Activated naive CD4-positive, alpha-beta T cell treated with anti-CD3 and anti-CD28 coated beads, Interleukin-2, amount 10 ng/mL, durations not matched to agents 7 days and 5 days (primary cell): ENCODE results near the gene RSAD2.
A peak's percentile ranks its signal among the peaks of the same experiment; 100 is the strongest.
"Not testable (repeated sequence)": the region's sequence is repeated elsewhere in the genome, so short reads cannot be mapped to it uniquely, and the experiment has no call there.

Experiments used
- CTCF ChIA-PET: fragments of 350-600 bp; sonication (Branson Sonifier 250); formaldehyde crosslinking; loops from one replicate; lab custom pipeline; 2021; ENCODE audit warnings: antibody characterized with exemption; lab: Charles Lee
- DNase-seq: peaks from one replicate; pipeline ENCODE4 v3.0.0-alpha.2; 2020
- H3K27ac Mint-ChIP-seq: one replicate; pipeline ENCODE4 v1.8.0; 2021; ENCODE audit warnings: mild to moderate bottlenecking, moderate library complexity, mixed read lengths
- H3K27me3 Mint-ChIP-seq: one replicate; pipeline ENCODE4 v1.8.0; 2021; ENCODE audit warnings: mild to moderate bottlenecking, mixed read lengths
- H3K36me3 Mint-ChIP-seq: one replicate; pipeline ENCODE4 v1.8.0; 2021; ENCODE audit warnings: mixed read lengths
- H3K4me1 Mint-ChIP-seq: one replicate; pipeline ENCODE4 v1.8.0; 2021; ENCODE audit warnings: mixed read lengths
- H3K4me3 Mint-ChIP-seq: one replicate; pipeline ENCODE4 v1.8.0; 2021; ENCODE audit warnings: mild to moderate bottlenecking, moderate library complexity, mixed read lengths
- H3K9me3 Mint-ChIP-seq: one replicate; pipeline ENCODE4 v1.8.0; 2021; ENCODE audit warnings: mixed read lengths

RSAD2 gene

DNA sequence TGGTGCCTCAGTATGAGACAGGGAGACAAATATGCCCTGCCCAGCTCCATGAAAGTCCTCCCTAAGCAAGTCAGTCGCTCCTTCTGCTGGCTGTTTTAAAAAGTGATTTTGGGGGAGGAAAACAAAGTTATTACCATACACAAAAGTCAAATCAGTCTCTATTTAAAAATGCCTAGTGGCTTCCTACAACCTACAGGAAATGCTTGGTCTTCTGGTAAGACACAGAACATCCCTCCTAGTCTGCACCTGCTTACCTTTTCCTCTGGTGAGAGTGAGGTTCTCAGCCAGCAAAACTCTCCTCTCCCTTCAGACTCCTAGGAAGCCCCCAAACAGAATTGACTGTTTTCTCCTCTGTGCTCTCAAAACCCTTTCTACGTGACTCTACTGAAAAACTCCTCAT is 25.4 kb upstream of the RSAD2 start:
- DNase-seq: no peak
- H3K27ac Mint-ChIP-seq: peak overlapping the region; percentile 43
- peaks cover 9% of the 10 kb centered on the region for H3K9me3 Mint-ChIP-seq
- peaks cover 47% of the 10 kb centered on the region for H3K4me1 Mint-ChIP-seq
- no peak overlapping the region for H3K4me3 Mint-ChIP-seq
- H3K27me3 Mint-ChIP-seq: no peaks in the 10 kb centered on the region
- CTCF ChIA-PET: no interaction called here
- peaks cover 81% of the 10 kb centered on the region for H3K36me3 Mint-ChIP-seq

DNA sequence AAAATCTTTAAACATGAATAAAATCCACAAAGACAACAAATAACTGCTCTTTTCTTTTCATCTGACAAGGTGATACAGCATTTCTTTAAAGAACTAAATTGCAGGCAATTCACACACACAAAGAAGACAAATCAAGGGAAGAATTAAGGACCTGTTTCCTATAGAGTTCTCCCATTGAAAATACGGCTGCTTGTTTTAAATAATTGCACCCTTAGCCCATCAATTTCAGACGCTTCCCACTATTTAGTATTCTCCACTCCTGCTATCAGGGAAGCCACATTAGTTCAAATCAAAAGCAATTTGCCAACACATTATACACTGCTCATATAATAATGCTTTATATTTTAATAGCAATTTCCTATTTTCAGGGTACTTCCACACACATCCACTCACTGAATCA is 23.2 kb upstream of the RSAD2 start:
- Mint-ChIP-seq H3K27me3 (no peaks in the 10 kb centered on the region), H3K9me3 (peaks cover 13% of the 10 kb centered on the region), H3K4me3 (no peak overlapping the region), H3K4me1 (peaks cover 48% of the 10 kb centered on the region), H3K27ac (no peak overlapping the region), H3K36me3 (peaks cover 81% of the 10 kb centered on the region)
- CTCF ChIA-PET: no interaction called here
- no peak for DNase-seq

DNA sequence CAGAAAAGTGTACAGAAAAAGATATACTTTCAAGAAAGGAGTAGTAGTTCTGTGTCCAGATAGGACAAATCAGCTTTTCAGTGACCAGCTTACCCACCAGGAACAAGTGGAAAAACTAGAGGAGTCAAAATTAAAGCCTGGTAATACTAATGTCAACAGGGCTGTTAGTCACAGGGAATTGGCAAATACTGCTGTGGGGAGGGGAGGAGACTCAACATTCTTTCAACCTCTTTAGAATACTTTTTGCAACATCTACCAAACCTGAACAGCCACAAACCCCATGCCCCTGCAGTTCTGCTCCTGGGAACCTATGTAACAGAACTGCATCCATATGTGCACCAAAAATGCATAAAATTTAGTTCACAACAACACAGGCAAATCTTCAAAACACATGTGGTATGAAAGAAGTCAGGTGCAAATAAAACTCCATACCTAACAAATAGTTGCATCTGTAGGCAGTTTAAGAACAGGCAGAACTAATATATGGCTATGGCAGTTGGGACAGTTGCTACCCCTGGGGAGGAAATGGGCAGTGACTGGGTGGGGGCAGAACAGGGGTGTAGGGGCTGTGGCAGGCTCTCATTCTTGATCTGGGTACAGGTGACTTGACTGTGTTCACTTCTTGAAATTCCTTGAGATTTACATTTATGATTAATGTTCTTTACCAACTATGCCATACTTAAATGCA is 21.6 kb upstream of the RSAD2 start:
- Mint-ChIP-seq H3K36me3 (peaks cover 83% of the 10 kb centered on the region), H3K27me3 (no peaks in the 10 kb centered on the region), H3K27ac (no peak overlapping the region), H3K9me3 (peaks cover 29% of the 10 kb centered on the region), H3K4me3 (no peak overlapping the region), H3K4me1 (peaks cover 46% of the 10 kb centered on the region)
- DNase-seq: no peak
- CTCF ChIA-PET: no interaction called here

- H3K4me1 Mint-ChIP-seq: peaks cover 48% of the 10 kb centered on the region
- CTCF ChIA-PET: no interaction called here
- no peak overlapping the region for H3K4me3 Mint-ChIP-seq
- no peak overlapping the region for H3K27ac Mint-ChIP-seq
- peaks cover 35% of the 10 kb centered on the region for H3K9me3 Mint-ChIP-seq
- no peaks in the 10 kb centered on the region for H3K27me3 Mint-ChIP-seq
- peaks cover 83% of the 10 kb centered on the region for H3K36me3 Mint-ChIP-seq
- no peak for DNase-seq
These were observed 21.0 kb upstream of the RSAD2 start for GRCh38 chr2:6856548-6856920.

- not testable (repeated sequence) for H3K27ac Mint-ChIP-seq, H3K4me3 Mint-ChIP-seq
- peaks cover 90% of the 10 kb centered on the region for H3K36me3 Mint-ChIP-seq
These were observed 19.0 kb upstream of the RSAD2 start for GRCh38 chr2:6858466-6859027.

DNA sequence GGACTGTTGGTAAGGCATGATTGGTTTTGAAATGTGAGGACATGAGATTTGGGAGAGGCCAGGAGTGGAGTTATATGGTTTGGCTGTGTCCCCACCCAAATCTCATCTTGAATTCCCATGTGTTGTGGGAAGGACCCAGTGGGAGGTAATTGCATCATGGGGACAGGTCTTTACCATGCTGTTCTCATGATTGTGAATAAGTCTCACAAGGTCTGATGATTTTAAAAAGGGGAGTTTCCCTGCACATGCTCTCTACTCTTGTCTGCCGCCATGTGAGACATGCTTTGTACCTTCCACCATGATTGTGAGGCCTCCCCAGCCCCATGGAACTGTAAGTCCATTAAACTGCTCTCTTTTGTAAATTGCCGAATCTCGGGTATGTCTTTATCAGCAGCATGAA is 17.3 kb upstream of the RSAD2 start:
- peaks cover 86% of the 10 kb centered on the region for H3K36me3 Mint-ChIP-seq
- no peak for DNase-seq
- no peaks in the 10 kb centered on the region for H3K27me3 Mint-ChIP-seq

More at GRCh38 chr2:6858466-6859027, 19.0 kb upstream of the RSAD2 start:
- Mint-ChIP-seq H3K9me3 (peaks cover 40% of the 10 kb centered on the region), H3K4me1 (peaks cover 52% of the 10 kb centered on the region)
- DNase-seq, H3K27me3 Mint-ChIP-seq, CTCF ChIA-PET: not testable (repeated sequence)

GRCh38 chr2:6863792-6864191 is 13.8 kb upstream of the RSAD2 start:
- H3K4me3 Mint-ChIP-seq: peak overlapping the region; percentile 72
- DNase-seq: no peak
- peaks cover 29% of the 10 kb centered on the region for H3K9me3 Mint-ChIP-seq
- H3K27ac Mint-ChIP-seq: no peak overlapping the region
- peaks cover 50% of the 10 kb centered on the region for H3K4me1 Mint-ChIP-seq
- CTCF ChIA-PET: interaction anchor here (0.5 to 7.2 kb wide), 4 partner anchors 15 to 46 kb away, joined by 3 to 116 read pairs (median 6); partner anchors contain the start of gene RSAD2
- H3K27me3 Mint-ChIP-seq: no peaks in the 10 kb centered on the region
- H3K36me3 Mint-ChIP-seq: peaks cover 59% of the 10 kb centered on the region

More for the DNA sequence above, 17.3 kb upstream of the RSAD2 start:
- CTCF ChIA-PET: interaction anchor here (1.1 to 2.2 kb wide), 2 partner anchors 10 to 35 kb away, joined by 3 to 5 read pairs; no protein-coding TSS in a partner anchor
- Mint-ChIP-seq H3K9me3 (peaks cover 40% of the 10 kb centered on the region), H3K27ac (no peak overlapping the region), H3K4me3 (no peak overlapping the region), H3K4me1 (peaks cover 60% of the 10 kb centered on the region)

GRCh38 chr2:6864231-6864754 is 13.3 kb upstream of the RSAD2 start:
- DNase-seq: no peak
- H3K4me1 Mint-ChIP-seq: peaks cover 48% of the 10 kb centered on the region
- H3K27me3 Mint-ChIP-seq: no peaks in the 10 kb centered on the region
- peaks cover 27% of the 10 kb centered on the region for H3K9me3 Mint-ChIP-seq
- peaks cover 58% of the 10 kb centered on the region for H3K36me3 Mint-ChIP-seq
- peak overlapping the region; percentile 87 for H3K27ac Mint-ChIP-seq
- peak overlapping the region; percentile 72 for H3K4me3 Mint-ChIP-seq
- CTCF ChIA-PET: interaction anchor here (0.5 to 7.2 kb wide), 7 partner anchors 14 to 52 kb away, joined by 3 to 116 read pairs (median 4); partner anchors contain the start of genes RNF144A and RSAD2

GRCh38 chr2:6864923-6865345 is 12.6 kb upstream of the RSAD2 start:
- Mint-ChIP-seq H3K27ac (peak overlapping the region; percentile 87), H3K9me3 (peaks cover 22% of the 10 kb centered on the region)
- CTCF ChIA-PET: interaction anchor here (0.8 to 7.2 kb wide), 8 partner anchors 13 to 91 kb away, joined by 3 to 116 read pairs (median 4); partner anchors contain the start of genes RNF144A and RSAD2

GRCh38 chr2:6865346-6866274 is 12.0 kb upstream of the RSAD2 start, which contains the start of gene CMPK2:
CMPK2 (minus strand) TSS chr2:6865907; CDS start chr2:6865696, 211 bp downstream.
- Mint-ChIP-seq H3K9me3 (peaks cover 15% of the 10 kb centered on the region), H3K4me3 (peak within 1 kb of the TSS; percentile 96), H3K27me3 (no peaks in the 10 kb centered on the region), H3K27ac (peak within 1 kb of the TSS; percentile 92), H3K4me1 (peaks cover 48% of the 10 kb centered on the region), H3K36me3 (peaks cover 48% of the 10 kb centered on the region)
- peak; percentile 95 for DNase-seq
- CTCF ChIA-PET: interaction anchor here (0.8 to 7.2 kb wide), 12 partner anchors 13 to 193 kb away, joined by 3 to 116 read pairs (median 5); partner anchors contain the start of genes RNF144A and RSAD2

More at GRCh38 chr2:6864923-6865345, 12.6 kb upstream of the RSAD2 start:
- Mint-ChIP-seq H3K36me3 (peaks cover 55% of the 10 kb centered on the region), H3K27me3 (no peaks in the 10 kb centered on the region), H3K4me3 (peak overlapping the region; percentile 72), H3K4me1 (peaks cover 48% of the 10 kb centered on the region)
- peak; percentile 43 for DNase-seq

GRCh38 chr2:6866275-6866671 is 11.3 kb upstream of the RSAD2 start:
- peak overlapping the region; percentile 92 for H3K27ac Mint-ChIP-seq
- H3K9me3 Mint-ChIP-seq: peaks cover 8% of the 10 kb centered on the region
- DNase-seq: peak; percentile 56
- peak overlapping the region; percentile 96 for H3K4me3 Mint-ChIP-seq
- H3K36me3 Mint-ChIP-seq: peaks cover 41% of the 10 kb centered on the region
- CTCF ChIA-PET: interaction anchor here (0.7 to 7.2 kb wide), 12 partner anchors 12 to 192 kb away, joined by 3 to 116 read pairs (median 4); partner anchors contain the start of genes RNF144A and RSAD2
- H3K4me1 Mint-ChIP-seq: peaks cover 49% of the 10 kb centered on the region
- H3K27me3 Mint-ChIP-seq: no peaks in the 10 kb centered on the region

DNA sequence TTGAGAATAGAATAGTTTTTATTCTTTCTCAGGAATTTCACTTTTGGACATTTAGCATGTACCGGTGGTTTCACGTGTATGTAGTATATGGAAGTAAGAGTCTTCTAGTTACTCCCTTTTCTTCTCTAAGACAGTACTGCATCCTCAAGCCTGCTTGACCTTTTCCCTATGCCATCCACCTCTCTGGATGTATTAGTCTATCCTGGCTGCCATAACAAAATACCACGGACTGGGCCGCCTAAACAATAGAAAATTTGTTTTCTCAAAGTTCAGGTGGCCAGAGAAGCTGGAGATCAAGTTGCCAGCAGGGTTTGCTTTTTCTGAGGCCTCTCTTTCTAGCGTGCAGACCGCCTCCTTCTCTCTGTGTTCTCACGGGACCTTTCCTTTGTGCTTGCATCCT is 10.6 kb upstream of the RSAD2 start:
- Mint-ChIP-seq H3K9me3 (peaks cover 1% of the 10 kb centered on the region), H3K27me3 (no peaks in the 10 kb centered on the region), H3K36me3 (peaks cover 34% of the 10 kb centered on the region), H3K27ac (peak overlapping the region; percentile 67), H3K4me1 (peaks cover 46% of the 10 kb centered on the region), H3K4me3 (peak overlapping the region; percentile 96)
- CTCF ChIA-PET: interaction anchor here (0.6 to 7.2 kb wide), 9 partner anchors 11 to 192 kb away, joined by 3 to 116 read pairs (median 4); partner anchors contain the start of gene RSAD2
- DNase-seq: no peak

DNA sequence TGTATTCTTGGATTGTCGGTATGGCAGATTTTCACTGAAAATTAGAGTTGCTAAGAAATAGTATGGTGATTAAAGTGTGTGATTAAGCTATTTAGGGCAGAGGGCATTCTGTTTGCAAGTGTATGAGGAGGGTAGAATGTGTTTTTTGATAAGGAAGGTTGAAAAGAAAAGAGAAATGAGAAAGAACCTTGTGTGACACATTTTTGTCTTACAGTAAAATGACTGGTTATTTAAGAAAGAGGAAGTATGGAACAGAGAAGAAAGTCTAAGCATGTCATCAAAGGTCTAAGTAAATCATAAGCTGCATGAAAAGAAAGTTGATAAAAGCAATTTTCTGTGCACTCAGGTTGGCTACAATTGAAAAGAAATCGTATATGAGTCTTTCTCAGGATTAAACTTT is 5.2 kb upstream of the RSAD2 start:
- DNase-seq: no peak
- no peak overlapping the region for H3K27ac Mint-ChIP-seq
- H3K9me3 Mint-ChIP-seq: peaks cover 4% of the 10 kb centered on the region
- H3K27me3 Mint-ChIP-seq: no peaks in the 10 kb centered on the region
- no peak overlapping the region for H3K4me3 Mint-ChIP-seq
- CTCF ChIA-PET: interaction anchor here (0.6 to 1.4 kb wide), 2 partner anchors 172 to 693 kb away, joined by 3 to 4 read pairs; no protein-coding TSS in a partner anchor
- H3K4me1 Mint-ChIP-seq: peaks cover 45% of the 10 kb centered on the region
- peaks cover 16% of the 10 kb centered on the region for H3K36me3 Mint-ChIP-seq
